Pons (tissue), 1 donor: Measurements from ENCODE around the gene NUP210.

Source experiments
- DNase-seq: peaks from one replicate; pipeline ENCODE4 v3.0.0-alpha.2; 2016; ENCODE audit warnings: low spot score

Gene NUP210

GRCh38 chr3:13348661-13349396 is 71.3 kb downstream of the NUP210 start:
- peak; percentile 21 for DNase-seq

DNA sequence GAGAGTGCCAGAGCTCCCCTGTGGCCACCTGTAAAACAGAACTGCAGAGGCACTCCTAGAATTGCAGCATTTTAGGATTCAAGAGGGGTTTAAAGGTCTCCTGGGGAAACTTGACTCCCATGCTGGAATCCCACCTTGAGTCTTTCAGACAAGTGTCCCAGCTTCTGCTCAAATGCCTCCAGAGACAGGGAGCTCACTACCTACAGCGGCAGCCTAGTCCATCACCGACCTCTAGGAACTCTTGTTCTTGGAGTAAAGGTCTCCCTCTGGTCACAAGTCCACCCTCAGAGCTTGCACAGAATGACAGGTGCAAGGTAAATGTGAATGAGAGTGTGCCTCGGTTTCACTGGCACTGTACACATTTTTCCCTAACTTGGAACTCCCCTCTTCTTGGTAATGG is 72.0 kb downstream of the NUP210 start:
- no peak for DNase-seq

DNA sequence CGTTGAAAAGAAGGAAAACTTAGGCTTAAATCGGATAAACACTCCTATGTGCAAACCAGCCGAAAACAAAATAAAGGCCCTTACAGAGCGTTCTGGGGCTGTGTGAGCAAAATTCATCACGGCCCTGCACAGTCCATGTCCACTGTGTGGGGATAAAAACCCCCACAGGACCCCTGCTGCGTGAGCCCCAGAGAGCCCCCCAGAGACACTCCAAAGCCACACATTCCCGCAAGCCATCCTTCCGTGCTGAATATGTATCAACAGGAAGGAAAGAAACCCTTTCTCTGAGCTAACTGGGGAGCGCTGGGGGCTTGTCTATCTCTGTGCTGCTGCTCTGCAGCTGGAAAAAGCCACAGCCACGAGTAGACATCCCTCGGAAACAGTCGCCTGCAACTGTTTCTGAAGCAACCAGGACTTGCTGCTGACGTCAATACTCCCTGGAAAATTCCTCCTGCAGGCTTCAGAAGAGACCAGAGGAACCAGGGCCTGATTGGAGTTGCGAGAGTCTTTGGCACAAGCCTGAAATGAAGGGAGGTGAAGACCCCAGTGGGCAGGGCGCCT is 72.7 kb downstream of the NUP210 start:
- DNase-seq = no peak

- peak; percentile 19 for DNase-seq
Measured at GRCh38 chr3:13346481-13347389, 73.4 kb downstream of the NUP210 start.

DNA sequence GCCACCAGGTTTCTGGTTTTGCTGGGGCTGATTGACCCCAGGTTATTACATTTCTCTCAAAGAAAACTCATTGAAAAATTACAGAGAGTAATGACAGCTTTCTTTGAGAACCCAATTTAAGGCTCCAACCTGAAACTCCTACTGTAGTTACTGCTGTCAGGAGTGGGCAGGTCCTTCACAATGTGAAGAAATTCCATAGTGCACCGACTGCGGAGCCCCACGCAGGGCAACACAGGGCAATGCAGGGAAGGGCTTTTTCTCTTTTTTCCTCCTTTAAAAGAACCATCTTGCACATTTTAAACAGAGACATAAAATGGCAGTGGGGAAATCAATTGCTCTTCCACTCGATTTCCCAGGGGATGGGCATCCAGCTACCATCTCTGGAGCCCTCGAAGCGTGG is 74.3 kb downstream of the NUP210 start:
- no peak for DNase-seq

DNA sequence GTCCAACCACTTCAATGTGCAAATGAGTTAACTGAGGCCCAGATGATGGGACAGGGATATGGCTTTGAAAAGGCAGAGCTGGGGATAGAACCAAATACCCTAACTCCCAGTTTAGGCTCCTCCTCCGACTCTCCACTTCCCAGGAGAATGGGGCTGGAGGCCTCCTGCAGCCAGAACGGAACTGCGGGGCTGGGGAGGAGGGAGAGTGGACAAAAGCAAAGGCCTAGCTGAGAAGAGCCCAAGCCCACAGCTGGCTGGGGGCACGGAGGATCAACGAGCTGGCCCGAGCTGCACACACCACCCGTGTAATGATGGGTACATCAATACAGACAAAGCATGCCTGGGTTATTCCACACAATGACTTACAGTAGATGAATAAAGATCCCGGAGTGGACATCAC is 74.8 kb downstream of the NUP210 start:
- no peak for DNase-seq

GRCh38 chr3:13344663-13345062 is 75.5 kb downstream of the NUP210 start:
- no peak for DNase-seq

DNA sequence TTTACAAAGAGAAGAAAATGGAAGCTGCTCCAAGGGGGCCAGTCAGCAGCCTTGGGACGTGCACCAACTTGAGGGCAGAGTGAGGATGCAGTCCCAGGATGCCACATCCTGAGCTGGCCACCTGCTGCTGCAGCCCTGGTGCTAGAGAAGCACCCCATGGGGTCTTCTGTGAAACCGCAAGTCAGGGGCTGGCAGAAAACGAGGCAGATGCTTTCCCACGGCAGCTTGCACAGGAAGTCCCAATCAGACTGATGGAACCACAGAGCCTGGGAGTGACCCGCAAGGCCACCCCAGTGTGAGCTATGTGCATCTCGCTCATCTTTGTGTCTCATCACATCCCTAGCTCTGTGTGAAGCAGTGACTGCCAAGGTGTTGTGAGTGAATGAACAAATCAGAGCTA is 76.5 kb downstream of the NUP210 start:
- DNase-seq = no peak

DNA sequence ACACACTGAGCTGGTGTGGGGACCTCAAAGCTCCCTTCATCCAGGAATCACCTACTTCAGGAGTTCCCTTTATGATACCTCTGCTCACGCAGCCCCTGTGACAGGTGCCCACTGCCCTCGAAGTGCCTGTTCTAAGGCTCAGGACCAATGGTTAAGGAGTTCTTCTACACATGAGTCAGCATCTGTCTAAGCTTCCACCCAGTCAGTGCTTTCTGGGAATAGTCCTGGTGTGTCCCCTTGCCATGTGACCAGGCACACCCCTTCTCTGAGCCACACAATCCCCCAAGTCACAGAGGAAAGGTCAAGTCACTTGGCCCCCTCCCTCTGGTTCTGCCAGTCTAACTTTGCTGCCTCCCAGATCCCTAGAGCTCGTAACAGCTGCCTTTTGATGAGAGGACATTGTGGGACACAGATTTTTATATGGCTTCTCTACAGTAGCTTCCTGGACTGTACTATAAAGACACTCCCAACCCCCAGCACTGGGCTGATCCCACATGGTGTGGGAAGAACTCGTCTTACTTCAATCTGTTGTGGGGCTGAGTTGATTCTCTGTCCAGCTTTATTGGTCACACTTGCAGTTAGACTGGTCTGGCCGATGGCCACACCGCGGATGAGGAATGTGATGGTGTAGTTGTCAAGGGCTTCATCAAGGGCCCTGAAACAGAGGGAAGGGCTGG is 78.8 kb downstream of the NUP210 start:
- DNase-seq = no peak

- no peak for DNase-seq
Measured at GRCh38 chr3:13339833-13340232, 80.3 kb downstream of the NUP210 start.

DNA sequence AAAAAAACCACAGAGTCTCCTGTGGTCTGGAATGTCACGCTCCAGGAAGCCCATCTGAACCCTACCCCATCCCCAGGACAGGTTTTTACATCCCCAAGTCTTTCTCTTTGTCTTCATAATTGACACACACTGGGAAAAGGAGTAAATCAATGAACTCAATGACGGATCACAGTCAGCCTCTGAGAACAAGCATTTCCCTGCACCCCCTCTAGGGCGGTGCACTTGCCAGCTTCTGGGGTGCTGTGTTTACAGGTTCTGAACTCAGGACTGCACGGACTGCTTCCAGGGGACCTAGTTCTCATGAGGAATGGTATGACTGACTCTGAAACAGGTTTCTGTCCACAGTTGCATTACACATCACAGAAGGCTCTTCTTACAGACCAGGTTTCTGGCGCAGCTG is 81.1 kb downstream of the NUP210 start:
- no peak for DNase-seq

DNA sequence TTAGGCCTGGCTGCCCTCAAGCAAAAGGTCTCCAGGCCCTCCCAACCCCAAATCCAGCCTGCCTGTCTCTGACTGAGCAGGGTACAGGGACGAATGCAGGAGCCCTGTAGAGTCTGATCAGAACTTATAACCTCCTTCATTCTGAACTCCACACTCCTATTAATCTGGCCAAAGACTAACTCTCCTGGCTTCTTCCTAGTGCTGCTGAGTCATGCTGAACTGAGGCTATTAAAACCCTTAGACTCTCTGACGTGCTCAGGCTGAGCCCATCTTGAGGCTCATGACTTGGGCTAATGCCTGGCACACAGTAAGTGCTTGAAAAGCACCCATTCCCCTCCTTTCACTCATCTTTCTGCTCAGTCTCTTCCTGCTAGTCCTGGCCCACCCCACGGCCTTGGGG is 81.9 kb downstream of the NUP210 start:
- DNase-seq = no peak

DNA sequence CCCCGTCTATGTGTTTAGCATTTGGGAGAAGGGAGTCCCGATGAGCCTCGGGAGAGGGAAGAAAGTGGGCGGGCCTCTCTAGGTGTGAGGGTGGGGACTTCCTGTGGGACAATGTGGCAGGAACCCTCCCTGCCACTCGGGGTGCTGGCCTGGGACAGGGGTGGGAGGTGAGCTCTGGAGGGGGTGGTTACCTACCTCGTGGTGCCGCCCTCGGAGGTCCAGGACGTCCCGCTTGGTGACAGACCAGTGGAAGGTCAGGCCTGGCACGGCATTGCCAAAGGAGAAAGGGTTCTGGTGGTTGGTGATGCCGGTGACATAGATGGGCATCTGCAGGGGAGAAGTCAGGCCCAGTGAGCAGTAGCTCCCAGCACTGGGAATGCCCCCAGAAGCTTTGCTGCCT is 83.5 kb downstream of the NUP210 start:
- DNase-seq = no peak

DNA sequence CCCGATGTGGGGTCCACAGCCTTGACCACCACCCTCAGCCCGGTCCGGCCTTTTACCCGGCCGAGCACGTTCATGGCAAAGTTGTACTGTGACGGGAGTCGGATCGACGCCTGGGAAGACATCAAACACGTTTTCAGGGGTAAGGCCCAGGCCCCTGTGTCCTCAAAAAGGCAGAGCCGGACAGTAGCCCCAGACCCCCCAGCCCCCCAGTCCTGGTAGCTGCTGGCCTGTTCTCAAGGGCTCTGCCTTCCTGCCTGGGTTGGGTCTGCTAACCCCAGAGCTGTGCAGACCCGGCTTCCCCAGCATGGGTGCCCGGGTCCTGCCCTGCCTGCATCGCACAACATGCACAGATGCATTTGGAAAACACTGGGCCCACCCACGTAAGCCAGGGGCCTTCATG is 84.6 kb downstream of the NUP210 start:
- DNase-seq = no peak

GRCh38 chr3:13335059-13335458 is 85.1 kb downstream of the NUP210 start:
- DNase-seq = no peak

DNA sequence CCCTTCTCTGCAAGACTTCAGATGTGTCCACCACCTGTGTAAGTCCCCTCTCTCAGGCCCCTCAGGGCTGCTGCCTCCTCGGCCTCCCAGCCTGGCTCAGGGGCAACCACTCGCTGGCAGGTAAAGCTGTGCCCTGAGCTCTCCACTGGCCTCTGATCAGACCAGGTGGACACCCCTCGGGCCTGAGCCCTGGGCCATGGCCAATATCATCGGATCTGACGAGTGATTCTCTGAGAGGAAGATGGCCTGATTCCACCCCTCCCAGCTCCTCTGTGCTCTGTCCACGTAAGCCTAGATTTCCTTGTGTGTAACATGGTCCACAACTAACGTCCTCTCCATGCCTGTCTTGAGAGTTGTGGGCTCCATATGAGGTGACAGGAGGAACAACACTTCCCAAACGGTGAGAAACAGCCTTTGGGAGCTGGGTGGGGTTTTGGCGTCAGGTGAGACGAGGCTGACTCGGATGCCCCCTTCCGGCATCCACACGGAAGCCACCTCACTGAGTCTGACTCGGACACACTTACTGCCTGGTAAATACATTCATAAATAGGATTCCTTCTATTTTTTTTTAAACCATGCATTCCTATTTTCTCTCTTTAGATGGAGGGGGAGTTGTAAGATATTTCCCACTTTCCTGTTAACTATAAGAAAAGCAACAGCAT is 86.8 kb downstream of the NUP210 start:
- no peak for DNase-seq

DNA sequence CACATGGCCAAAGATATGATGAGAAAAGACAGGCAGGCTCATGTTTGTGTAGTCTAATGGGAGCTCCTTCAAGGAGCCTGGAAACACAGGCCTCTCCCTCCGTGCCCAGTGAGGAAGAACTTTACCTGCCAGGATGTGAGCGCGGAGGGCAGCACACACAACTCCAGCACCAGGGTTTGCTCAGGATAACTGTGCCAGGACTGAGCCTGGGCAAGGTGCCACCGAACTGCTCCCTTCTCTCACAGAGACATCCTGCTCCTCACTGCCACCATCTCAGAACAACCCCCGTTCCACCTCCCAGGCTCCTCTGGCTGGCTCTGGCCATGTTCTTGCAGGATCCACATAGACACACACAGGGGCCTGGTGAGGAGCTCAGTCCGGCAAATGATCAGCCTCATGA is 87.4 kb downstream of the NUP210 start:
- no peak for DNase-seq

DNA sequence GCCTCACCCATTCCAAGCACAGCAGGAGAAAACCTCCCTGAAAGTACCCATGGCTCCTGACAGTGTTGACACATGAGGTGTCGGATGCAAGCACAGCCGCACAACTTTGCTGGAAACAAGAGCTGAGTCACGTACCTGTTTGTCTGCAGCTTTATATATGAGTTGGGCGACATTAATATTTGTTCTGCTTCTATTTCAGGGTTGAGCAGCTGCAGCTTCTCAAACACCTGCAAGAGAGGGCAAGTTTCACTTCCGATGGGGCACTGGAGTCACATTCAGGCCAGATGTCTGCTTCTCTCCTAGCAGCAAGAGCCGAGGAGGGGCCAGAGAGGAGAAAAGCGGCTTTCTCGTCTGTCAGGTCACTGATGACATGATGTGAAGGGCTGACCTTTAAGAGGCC is 88.0 kb downstream of the NUP210 start:
- no peak for DNase-seq

DNA sequence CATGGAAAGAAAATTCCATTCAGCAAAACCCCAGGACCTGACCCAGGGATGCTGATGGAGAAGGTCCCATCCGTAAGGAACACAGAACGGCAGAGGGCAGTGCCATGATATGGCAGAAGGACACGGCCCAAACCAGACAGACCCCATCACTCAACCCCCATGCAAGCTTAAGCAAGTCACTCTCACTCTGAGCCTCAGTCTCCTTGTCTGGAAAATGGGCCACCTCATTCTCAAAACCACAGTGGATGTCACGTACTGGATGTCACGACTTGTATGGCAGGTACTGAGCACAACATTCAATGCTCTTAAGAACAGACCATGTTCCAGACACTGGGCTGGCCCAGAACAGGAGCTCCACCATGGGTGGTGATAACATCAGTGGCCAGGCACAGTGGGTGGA is 90.4 kb downstream of the NUP210 start:
- no peak for DNase-seq

DNA sequence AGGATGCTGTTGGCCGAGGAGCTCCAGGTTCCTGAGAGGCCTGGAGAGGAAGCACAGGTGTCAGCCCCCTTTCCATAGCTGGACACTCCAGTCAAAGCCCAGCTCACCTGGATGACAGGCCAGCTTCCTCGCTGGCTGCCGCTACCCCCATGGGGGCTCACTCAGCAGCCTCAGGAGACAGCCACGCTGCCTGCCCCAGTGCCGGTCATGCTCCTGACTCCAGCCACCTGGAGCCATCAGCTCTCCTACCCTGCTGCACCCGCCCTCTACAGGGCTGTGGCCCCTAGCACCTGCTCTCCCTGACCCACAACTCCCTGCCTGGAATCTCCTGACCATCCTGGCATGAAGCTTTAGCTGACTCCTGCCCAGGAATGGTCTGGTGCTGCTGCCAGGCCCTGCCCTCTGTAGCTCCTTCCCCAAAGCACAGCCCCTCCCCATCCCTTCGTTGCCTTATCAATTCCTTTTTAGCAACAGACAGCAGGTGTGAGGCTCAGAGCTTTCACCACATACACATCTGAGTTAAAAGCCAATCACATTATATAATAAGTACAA is 94.2 kb downstream of the NUP210 start:
- no peak for DNase-seq

GRCh38 chr3:13324835-13325501 is 95.2 kb downstream of the NUP210 start:
- DNase-seq = no peak
